SHP77 (cell line): ENCODE data around the gene IL12RB1.
A peak's percentile ranks its signal among the peaks of the same experiment; 100 is the strongest.
"Not testable (repeated sequence)": the region's sequence is repeated elsewhere in the genome, so short reads cannot be mapped to it uniquely, and the experiment has no call there.

Experiments used
- DNase-seq, 2 experiments: peaks; one replicate each; lab custom pipeline; 2025; lab: John Stamatoyannopoulos, UW

Gene IL12RB1

GRCh38 chr19:18110609-18111232, 24.0 kb upstream of the IL12RB1 start:
- DNase-seq: no peak

DNA sequence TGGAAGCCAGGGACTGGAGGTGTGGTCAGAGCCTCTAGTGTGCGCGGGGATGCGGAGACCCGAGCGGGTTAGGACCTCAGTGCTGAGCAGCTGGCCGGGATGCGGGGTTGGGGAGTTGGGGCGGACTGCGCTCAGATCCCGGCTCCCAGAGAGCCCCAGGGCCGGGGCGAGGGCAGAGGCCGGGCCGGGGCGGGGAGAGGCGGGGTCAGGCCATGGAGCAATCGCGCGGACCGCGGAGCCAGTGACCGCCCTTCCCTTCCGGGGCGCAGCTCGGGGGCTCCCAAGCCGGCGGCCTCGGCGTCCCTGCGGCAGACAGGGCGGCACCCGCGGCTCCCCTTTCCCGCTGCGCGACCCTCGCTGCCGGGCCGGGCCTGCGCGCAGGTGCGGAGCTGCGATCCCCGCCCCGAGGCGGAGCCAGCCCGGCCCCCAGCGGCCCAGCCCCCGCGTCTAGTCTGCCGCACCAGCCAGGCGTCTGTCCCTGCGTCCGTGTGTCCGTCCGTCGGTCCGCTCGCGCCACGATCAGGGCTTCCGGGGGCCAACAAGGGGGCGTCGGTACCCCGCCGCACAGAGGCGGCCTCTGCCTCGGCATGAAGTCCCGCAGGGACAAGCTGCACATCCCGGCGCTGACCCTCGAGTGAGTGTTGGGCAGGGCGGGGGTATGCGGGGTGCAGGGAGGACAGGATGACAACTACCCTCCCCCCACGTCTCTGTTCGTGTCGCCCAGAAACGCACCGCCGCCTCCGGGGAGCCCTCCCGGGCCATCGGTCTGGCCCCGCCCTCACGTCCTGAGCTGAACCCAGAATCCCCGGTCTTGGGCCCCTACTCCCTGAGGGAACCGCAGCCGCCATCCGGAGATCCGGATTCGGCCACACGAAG, 23.2 kb upstream of the IL12RB1 start:
- peak in 1 of 2 experiments; percentile 34 for DNase-seq

- DNase-seq: no peak
Measured at GRCh38 chr19:18109341-18109732, 22.6 kb upstream of the IL12RB1 start.

DNA sequence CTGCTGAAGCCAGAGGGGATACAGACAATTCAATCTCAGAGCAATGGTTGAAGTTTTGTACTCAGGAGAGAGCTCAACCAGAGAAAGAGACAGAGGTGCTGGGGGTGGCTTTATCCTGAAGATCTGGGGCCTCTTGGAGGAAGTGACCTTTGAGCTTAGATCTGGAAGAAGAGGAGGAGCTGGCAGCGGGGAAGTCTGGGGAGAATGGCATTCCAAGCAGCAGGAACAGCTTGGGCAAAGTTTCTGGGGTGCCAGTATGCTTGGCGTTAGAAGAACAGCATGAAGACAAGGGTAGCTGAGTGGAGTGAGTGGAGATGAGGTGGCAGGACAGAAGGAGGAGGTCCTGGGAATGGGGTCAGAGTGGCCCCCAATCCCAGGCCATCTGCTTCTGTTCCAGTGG, 22.2 kb upstream of the IL12RB1 start:
- DNase-seq: no peak

DNA sequence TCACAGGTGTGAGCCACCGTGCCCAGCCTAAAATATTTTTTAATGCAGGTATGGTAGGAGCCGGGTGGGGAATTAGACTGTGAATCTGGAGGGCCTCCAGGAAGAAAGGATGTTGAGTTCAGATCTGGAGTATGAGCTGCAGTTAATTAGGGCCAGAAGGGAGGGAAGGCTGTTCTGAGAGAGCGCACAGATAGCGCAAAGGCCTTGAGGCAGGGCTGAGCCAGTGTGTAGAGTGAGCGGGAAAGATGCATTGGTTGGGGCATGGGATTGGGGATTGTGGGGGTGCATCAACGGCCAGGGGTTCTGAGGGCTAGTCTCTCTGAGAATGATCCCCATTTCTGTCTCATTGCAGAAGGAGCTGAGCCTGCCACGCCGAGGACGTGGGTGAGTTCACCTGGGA, 20.5 kb upstream of the IL12RB1 start:
- no peak for DNase-seq

- not testable (repeated sequence) for DNase-seq
Measured at GRCh38 chr19:18105259-18105658, 18.5 kb upstream of the IL12RB1 start.

DNA sequence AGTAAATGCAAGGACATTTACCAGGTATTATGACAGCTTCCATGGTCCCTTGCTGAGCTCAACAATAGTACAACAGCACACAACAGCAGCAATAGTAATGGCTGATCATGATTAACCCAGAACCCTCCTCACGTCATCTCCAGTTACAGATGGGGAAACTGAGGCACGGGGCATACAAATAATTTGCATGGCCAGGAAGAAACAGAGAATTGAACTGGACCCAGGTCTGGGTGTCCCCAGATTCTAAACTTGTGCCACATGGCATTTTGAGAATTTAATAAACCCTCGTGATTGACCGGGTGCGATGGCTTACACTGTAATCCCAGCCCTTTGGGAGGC, 18.0 kb upstream of the IL12RB1 start:
- no peak for DNase-seq

DNA sequence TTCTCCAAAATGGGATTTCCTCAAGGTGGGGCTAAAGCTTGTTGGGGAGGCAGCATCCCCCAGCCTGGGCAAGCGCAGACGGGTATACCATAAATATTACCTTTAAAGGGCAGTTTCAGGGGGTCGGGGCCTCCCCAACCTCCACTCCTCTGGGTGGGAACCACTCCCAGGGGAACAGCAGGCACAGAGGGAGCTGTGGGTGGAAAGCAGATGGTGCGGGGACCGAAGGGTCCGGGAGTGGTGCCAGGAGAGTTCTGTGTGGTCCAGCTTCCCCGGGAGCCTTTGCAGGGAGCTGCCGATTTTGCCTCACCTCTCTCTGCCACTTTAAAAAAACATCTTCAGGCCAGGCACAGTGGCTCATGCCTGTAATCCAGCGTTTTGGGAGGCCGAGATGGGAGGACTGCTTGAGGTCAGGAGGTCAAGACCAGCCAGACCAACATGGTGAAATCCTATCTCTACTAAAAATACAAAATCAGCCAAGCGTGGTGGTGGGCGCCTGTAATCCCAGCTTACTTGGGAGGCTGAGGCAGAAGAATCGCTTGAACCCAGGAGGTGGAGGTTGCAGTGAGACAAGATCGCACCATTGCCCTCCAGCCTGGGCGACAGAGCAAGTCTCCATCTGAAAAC, 16.3 kb upstream of the IL12RB1 start:
- DNase-seq: no peak

DNA sequence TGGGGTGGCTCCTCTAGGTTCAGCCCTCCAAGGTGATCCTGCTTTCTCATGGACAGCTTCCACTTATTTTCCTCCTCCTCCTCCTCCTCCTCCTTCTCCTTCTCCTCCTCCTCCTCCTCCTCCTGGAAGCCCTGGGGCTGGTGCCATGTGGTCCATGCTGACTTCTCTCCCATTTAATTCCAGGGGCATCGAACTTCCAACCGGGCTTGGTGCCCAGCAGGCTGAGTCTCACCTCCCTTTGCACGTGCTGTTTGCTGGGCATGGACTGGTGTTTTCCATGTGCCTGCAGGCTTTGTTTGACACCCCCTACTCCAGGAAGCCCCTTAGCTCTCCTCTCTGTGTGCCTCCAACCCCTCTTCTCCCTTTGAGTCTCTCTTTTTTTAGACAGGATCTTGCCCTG, 14.5 kb upstream of the IL12RB1 start:
- DNase-seq: no peak

DNA sequence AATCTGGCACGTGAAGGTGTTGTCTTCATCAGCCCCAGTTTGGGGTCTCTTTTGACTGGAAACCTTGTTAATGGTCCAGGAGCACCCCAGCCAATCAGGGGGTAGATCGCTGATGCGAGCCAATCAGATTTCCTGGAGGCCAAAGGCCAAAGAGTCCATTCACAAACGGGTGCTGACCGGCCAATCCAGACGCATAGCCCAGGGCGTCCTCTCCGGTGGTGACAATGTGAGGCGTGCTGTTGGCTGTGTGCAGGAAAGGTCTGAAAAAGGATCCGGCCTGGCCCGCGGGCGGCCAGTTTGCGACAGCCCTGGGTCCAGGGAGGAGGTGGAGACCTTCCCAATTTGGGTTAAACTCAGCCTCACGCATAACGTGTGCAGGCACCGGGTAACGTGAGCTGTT, 14.0 kb upstream of the IL12RB1 start:
- DNase-seq: no peak

DNA sequence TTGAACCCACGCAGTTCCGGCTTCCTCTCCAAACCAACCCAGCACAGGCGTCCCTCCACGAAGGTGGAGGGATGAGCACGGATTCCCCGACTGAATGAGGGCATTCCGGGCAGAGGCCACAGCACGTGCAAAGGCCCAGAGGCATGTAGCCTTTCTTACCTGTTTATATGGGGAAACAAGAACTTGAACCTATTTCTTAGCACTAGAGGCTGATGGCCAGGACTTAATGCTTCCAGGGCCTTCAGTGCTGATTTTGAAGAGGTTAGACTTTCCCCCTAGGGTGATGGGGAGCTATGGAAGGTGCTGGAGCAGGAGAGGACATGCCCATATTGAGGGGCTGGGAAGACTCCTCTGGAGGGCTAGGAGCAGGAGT, 12.9 kb upstream of the IL12RB1 start:
- DNase-seq: no peak

GRCh38 chr19:18098891-18099622, 12.3 kb upstream of the IL12RB1 start:
- no peak for DNase-seq

DNA sequence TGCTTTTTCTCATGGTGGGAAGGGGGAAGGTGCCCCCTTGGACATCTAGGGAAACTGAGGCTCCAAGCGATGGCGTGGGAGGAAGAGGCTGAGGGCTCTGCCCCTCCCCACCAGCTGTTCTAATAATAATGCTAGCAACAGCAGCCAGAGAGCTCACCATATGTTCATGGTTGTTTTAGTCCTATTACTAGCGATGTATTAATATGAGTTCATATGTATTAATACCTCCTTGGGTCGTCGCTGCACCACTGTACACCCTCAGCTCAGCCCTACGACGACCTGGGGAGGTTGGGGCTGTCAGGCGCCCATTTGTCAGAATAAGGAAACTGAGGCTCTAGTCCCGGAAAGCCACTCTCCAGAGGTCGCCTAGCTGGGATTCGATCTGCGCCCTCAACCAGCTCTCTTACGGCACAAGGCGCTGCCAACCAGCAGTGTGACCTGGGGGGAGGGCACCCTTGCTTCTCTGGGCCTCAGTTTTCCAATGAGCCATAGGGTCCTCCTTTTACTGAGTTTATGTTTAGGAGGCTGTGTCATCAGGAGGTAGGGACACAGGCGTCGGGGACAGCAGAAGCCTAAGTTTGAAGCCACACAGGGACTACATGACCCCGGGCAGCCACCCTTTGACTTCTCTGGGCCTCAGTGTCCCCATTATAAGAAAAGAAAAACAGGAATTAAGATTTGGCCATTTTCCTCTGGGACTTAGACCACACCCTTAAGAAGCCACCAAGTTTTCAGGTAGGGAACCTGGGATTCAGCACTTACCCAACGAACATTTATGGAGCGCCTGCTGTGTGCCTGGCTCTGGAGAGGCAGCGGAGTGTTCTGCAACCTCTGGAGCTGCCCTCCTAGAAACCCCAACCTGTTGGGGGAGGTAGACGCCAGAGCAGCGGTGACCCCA, 11.5 kb upstream of the IL12RB1 start:
- no peak for DNase-seq

- peak; percentile 54 to 86 for DNase-seq
Measured at GRCh38 chr19:18097217-18097992, 10.7 kb upstream of the IL12RB1 start, which contains the start of gene MAST3. Gene MAST3, plus strand, starts transcription at chr19:18097778. Its CDS starts 15 bp downstream, at chr19:18097793.

DNA sequence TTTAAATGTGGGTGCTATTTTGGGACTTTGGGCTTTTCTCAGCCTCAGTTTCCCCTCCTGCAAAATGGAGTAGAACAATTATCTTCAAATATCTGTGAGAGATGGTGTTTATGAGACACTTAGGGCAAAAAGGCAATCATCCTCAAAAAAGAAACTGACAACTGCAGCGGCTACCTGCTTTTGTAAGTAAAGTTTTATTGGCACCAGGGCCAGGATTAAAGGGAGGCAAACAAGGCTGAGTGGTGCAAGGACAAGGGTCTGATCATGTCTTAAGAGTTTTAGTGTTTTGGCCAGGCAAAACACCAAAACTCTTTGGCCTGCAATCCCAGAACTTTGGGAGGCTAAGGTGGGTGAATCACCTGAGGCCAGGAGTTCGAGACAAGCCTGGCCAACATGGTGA, 9.5 kb upstream of the IL12RB1 start:
- DNase-seq: no peak

- peak in 1 of 2 experiments; percentile 7 for DNase-seq
Measured at GRCh38 chr19:18093439-18094161, 6.9 kb upstream of the IL12RB1 start.

DNA sequence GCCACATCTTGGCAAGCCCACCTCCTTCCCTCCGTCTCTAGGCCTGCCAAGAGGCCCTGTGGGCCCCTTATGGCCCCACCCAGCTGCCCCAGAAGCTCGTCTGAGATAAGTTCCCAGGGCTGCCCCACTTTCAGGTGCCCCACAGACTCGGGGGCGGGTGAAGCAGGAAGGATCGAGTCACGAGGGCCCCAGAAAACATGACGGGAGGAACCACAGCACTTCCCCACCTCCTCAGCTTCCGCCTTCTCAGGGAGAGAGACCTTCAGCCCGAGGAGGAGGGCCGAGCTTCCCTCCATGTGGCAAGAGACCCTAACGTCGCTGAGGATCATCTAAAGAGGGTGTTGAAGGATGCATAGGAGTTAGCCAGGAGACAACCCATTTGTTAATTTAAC, 4.5 kb upstream of the IL12RB1 start:
- no peak for DNase-seq

GRCh38 chr19:18090545-18091216, 3.9 kb upstream of the IL12RB1 start:
- DNase-seq: no peak

GRCh38 chr19:18089726-18090125, 3.0 kb upstream of the IL12RB1 start:
- no peak for DNase-seq
